Breast epithelium (tissue), 3 donors: Measurements from ENCODE around the gene ATF5.

Experiments used
- POLR2A ChIP-seq: fragments of 450-650 bp; IDR thresholded peaks from one replicate; pipeline ENCODE4 v1.6.1; 2016; ENCODE audit warnings: antibody characterized with exemption, mild to moderate bottlenecking, moderate library complexity
- POLR2AphosphoS5 ChIP-seq, 3 donors: sonication (generic); formaldehyde crosslinking; IDR thresholded peaks; one replicate each; pipeline ENCODE4 v1.6.1; 2017; ENCODE audit warnings: antibody characterized with exemption in 3 of 3

- no peak for TF ChIP-seq POLR2AphosphoS5 (IDR thresholded peaks at IDR 0.05)
- no peak for TF ChIP-seq POLR2A
Measured at GRCh38 chr19:49887665-49888509, 41.1 kb upstream of the ATF5 start.
